ENCODE results near the gene TRMT6.

GRCh38 chr20:5969348-5969935 is 19.1 kb upstream of the TRMT6 start:
- no peak for TF ChIP-seq CTCF (IDR thresholded peaks at IDR 0.05)
- TF ChIP-seq POLR2A (IDR thresholded peaks at IDR 0.05), result no peak

Data from thyroid gland (tissue), 4 donors.